SK-N-MC (cell line): Measurements from ENCODE around the gene BSN.

ENCODE experiments used
- EZH2 ChIP-seq: fragments of 200-600 bp; sonication (generic); IDR thresholded peaks from one replicate; pipeline ENCODE4 v1.6.1; 2017; ENCODE audit warnings: antibody characterized with exemption
- FOXP2 ChIP-seq: optimal IDR thresholded peaks from 2 replicates; pipeline ENCODE3; 2011; ENCODE audit warnings: mild to moderate bottlenecking, moderate library complexity; ENCODE audit not compliant: insufficient read depth; ENCODE audit errors: extremely low read length, control extremely low read depth
- POLR2AphosphoS5 ChIP-seq: IDR thresholded peaks from 2 replicates; pipeline ENCODE4 v1.6.1; 2012; ENCODE audit warnings: mild to moderate bottlenecking, low read depth, low read length, borderline replicate concordance

GRCh38 chr3:49630784-49631183 is 76.5 kb downstream of the BSN start:
- TF ChIP-seq EZH2 (no peak), POLR2AphosphoS5 (no peak), FOXP2 (no peak)
